MM.1S (cell line): ENCODE results near the gene SLC5A5.

Experiments used
- DNase-seq: peaks from one replicate; pipeline ENCODE4 v3.0.0-alpha.2; 2015
- H2AFZ ChIP-seq: fragments of 300-600 bp; sonication (generic); 2 replicates; pipeline ENCODE4 v1.6.0; 2016; ENCODE audit warnings: antibody characterized with exemption, low read length
- H3F3A ChIP-seq: fragments of 300-600 bp; sonication (generic); 2 replicates; pipeline ENCODE4 v1.6.1; 2016; ENCODE audit warnings: mild to moderate bottlenecking, antibody characterized with exemption, low read length, moderate library complexity, mixed read lengths; ENCODE audit not compliant: insufficient read depth
- H3K27ac ChIP-seq: fragments of 300-600 bp; sonication (generic); 2 replicates; pipeline ENCODE4 v1.5.1; 2016; ENCODE audit warnings: mild to moderate bottlenecking, low read length
- H3K27me3 ChIP-seq: fragments of 300-600 bp; sonication (generic); replicated peaks from 2 replicates; pipeline ENCODE4 v1.6.0; 2016; ENCODE audit warnings: low read length; ENCODE audit not compliant: insufficient read depth
- H3K36me3 ChIP-seq: fragments of 300-600 bp; sonication (generic); replicated peaks from 2 replicates; pipeline ENCODE4 v1.6.1; 2016; ENCODE audit warnings: mild to moderate bottlenecking, low read length, mixed read lengths; ENCODE audit not compliant: insufficient read depth
- H3K4me1 ChIP-seq: fragments of 300-600 bp; sonication (generic); 2 replicates; pipeline ENCODE4 v1.6.1; 2016; ENCODE audit warnings: low read length, mixed read lengths
- H3K4me2 ChIP-seq: fragments of 300-600 bp; sonication (generic); 2 replicates; pipeline ENCODE4 v1.6.0; 2016; ENCODE audit warnings: low read depth, low read length
- H3K4me3 ChIP-seq: fragments of 300-600 bp; sonication (generic); 2 replicates; pipeline ENCODE4 v1.5.1; 2016; ENCODE audit warnings: low read length, mixed read lengths
- H3K79me2 ChIP-seq: fragments of 300-600 bp; sonication (generic); 2 replicates; pipeline ENCODE4 v1.6.1; 2016; ENCODE audit warnings: mixed run types, low read length, mixed read lengths
- H3K9ac ChIP-seq: fragments of 300-600 bp; sonication (generic); 2 replicates; pipeline ENCODE4 v1.6.1; 2016; ENCODE audit warnings: low read length, mixed read lengths
- H3K9me2 ChIP-seq: fragments of 300-600 bp; sonication (generic); replicated peaks from 2 replicates; pipeline ENCODE4 v1.6.1; 2016; ENCODE audit warnings: mild to moderate bottlenecking, low read length, mixed read lengths; ENCODE audit not compliant: insufficient read depth
- H3K9me3 ChIP-seq: fragments of 300-600 bp; sonication (generic); replicated peaks from 2 replicates; pipeline ENCODE4 v1.6.1; 2016; ENCODE audit warnings: mild to moderate bottlenecking, low read length, mixed read lengths; ENCODE audit not compliant: insufficient read depth
- H4K20me1 ChIP-seq: fragments of 300-600 bp; sonication (generic); 2 replicates; pipeline ENCODE4 v1.6.1; 2016; ENCODE audit warnings: mild to moderate bottlenecking, low read length, moderate library complexity, mixed read lengths; ENCODE audit not compliant: insufficient read depth
- EZH2 ChIP-seq: fragments of 300-600 bp; sonication (generic); optimal IDR thresholded peaks from 2 replicates; pipeline ENCODE3; 2017; ENCODE audit warnings: low read depth, mild to moderate bottlenecking, antibody characterized with exemption, low read length, mixed read lengths
- EZH2phosphoT487 ChIP-seq: fragments of 300-600 bp; sonication (generic); IDR thresholded peaks from 2 replicates; pipeline ENCODE4 v1.6.1; 2018; ENCODE audit warnings: antibody characterized with exemption, low read length
- TF ChIP-seq, protein P1 (sequence below): fragments of 300-600 bp; sonication (generic); IDR thresholded peaks from 2 replicates; pipeline ENCODE4 v1.5.1; 2016; ENCODE audit warnings: antibody characterized with exemption, low read length, mixed read lengths

SLC5A5 gene

DNA sequence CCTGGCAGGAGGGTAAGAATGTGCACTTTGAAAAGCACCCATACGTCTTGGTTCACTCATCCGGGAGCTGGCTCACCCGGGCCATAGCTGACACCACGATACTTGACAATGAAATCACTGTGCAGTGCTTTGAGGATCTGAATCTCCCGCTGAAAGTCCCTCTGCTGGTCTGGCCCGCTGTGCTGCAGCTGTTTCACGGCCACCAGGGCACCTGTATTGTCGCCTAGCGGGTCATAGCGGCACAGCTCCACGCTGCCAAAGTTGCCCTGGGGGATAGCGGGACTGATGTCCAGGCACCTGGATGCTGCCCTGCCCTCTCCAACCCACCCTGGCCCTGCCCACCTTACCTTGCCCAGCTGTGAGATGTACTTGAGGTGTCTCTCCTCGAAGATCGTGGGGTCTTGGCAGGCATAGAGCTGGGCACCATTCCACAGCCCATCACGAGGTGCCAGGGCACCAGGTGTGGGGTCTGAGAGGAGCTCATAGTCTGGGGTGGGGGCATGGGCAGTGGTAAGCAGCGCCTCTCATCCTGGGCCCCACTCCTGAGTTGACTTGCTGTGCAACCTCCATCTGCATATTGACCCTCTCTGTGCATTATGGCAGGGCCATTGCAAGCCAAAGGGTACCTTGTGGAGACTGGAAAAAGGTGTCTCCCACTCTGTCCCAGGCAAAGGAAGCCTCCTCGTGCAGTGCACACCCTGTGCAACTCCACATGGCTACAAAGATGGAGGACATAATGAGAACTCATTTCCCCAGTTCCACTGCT, 39.1 kb upstream of the SLC5A5 start:
- Histone ChIP-seq H3K27ac (no peak overlapping the region), H3K27me3 (no peaks in the 10 kb centered on the region), H4K20me1 (no peaks in the 10 kb centered on the region), H3K9me3 (no peaks in the 10 kb centered on the region), H3F3A (no peaks in the 10 kb centered on the region), H3K4me2 (no peak overlapping the region), H3K4me3 (no peak overlapping the region), H3K36me3 (no peaks in the 10 kb centered on the region), H2AFZ (no peak overlapping the region), H3K9ac (no peak overlapping the region), H3K4me1 (no peaks in the 10 kb centered on the region), H3K9me2 (no peaks in the 10 kb centered on the region), H3K79me2 (no peaks in the 10 kb centered on the region)
- no peak for DNase-seq
- TF ChIP-seq EZH2 (no peak), EZH2phosphoT487 (no peak)
- TF ChIP-seq, protein P1, sequence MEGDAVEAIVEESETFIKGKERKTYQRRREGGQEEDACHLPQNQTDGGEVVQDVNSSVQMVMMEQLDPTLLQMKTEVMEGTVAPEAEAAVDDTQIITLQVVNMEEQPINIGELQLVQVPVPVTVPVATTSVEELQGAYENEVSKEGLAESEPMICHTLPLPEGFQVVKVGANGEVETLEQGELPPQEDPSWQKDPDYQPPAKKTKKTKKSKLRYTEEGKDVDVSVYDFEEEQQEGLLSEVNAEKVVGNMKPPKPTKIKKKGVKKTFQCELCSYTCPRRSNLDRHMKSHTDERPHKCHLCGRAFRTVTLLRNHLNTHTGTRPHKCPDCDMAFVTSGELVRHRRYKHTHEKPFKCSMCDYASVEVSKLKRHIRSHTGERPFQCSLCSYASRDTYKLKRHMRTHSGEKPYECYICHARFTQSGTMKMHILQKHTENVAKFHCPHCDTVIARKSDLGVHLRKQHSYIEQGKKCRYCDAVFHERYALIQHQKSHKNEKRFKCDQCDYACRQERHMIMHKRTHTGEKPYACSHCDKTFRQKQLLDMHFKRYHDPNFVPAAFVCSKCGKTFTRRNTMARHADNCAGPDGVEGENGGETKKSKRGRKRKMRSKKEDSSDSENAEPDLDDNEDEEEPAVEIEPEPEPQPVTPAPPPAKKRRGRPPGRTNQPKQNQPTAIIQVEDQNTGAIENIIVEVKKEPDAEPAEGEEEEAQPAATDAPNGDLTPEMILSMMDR, result no peak

GRCh38 chr19:17834350-17835181, 37.2 kb upstream of the SLC5A5 start:
- Histone ChIP-seq H2AFZ (no peak overlapping the region), H3K27ac (no peak overlapping the region), H3F3A (no peaks in the 10 kb centered on the region), H3K9me3 (no peaks in the 10 kb centered on the region), H3K4me1 (no peaks in the 10 kb centered on the region), H3K9me2 (no peaks in the 10 kb centered on the region), H3K36me3 (no peaks in the 10 kb centered on the region), H3K4me2 (no peak overlapping the region), H3K4me3 (no peak overlapping the region), H3K27me3 (no peaks in the 10 kb centered on the region), H3K79me2 (no peaks in the 10 kb centered on the region), H4K20me1 (no peaks in the 10 kb centered on the region), H3K9ac (no peak overlapping the region)
- DNase-seq, result no peak
- TF ChIP-seq, protein P1, result no peak
- TF ChIP-seq EZH2phosphoT487, result no peak
- no peak for TF ChIP-seq EZH2

DNA sequence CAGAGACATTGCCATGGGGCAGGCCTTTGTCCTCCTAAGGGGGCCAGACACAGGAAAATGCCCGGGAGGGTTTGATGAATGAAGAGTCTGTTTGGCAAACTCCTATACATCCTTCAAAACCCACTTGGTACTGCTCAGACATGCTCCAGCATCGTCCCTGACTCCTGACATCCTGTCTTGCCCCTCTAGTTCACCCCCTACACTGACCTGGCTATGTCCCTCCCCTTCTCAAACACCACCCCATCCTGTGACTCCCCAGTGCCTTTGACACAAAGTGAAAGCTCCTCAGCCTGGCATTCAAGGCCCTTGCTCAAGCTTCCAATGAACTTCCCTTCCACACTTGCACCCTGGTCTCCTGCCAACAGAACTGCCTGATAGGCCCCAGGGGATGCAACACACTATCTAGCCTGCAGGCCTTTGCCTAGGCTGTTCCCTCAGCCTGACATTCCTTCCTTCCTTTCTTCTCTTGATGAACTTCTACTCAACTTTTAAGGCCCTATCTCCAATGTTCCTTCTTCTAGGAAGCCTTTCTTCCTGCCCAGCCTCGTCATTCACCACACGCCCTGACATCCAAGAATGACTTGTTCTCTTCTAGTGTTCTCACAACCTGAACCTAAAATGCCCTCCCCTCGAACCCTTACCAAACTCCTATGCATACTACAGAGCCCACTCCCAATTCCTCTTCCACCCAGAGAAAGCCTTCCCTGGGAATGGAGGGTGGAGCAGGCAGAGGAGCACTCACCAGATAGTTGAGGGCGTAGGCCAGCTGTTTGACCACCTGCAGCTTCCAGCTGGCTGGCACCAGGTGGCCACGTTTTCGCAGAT, 36.4 kb upstream of the SLC5A5 start:
- no peaks in the 10 kb centered on the region for H3K79me2 ChIP-seq
- no peaks in the 10 kb centered on the region for H3K27me3 ChIP-seq
- H3K9ac ChIP-seq, result no peak overlapping the region
- DNase-seq, result no peak
- TF ChIP-seq EZH2 (no peak), EZH2phosphoT487 (no peak)
- TF ChIP-seq, protein P1, result no peak
- H3K9me2 ChIP-seq, result no peaks in the 10 kb centered on the region
- no peak overlapping the region for H3K27ac ChIP-seq
- H2AFZ ChIP-seq, result no peak overlapping the region
- H3K9me3 ChIP-seq, result no peaks in the 10 kb centered on the region
- no peaks in the 10 kb centered on the region for H3K36me3 ChIP-seq
- no peaks in the 10 kb centered on the region for H3F3A ChIP-seq
- no peaks in the 10 kb centered on the region for H4K20me1 ChIP-seq
- H3K4me2 ChIP-seq, result no peak overlapping the region
- H3K4me1 ChIP-seq, result no peaks in the 10 kb centered on the region
- H3K4me3 ChIP-seq, result no peak overlapping the region
